HL-60/S4 (cell line): ENCODE measurements around the gene OR52E1.
"Not testable (repeated sequence)": the region's sequence is repeated elsewhere in the genome, so short reads cannot be mapped to it uniquely, and the experiment has no call there.

Source experiments
- in situ Hi-C: fragments of 300-500 bp; cut with MboI; formaldehyde crosslinking; loops from 2 replicates; pipeline ENCODE4 v1.14.3; 2022; ENCODE audit warnings: low sequenced_read_pairs

The OR52E1 gene

GRCh38 chr11:5069272-5069671 is at the start of gene OR52E1:
OR52E1 (plus strand) TSS chr11:5069572.
- in situ Hi-C loops = no loop called here

GRCh38 chr11:5021996-5022395 is 47.4 kb upstream of the OR52E1 start:
- in situ Hi-C loops = loop anchor here (25.0 kb wide), 1 partner anchor 835 kb away; no protein-coding TSS in a partner anchor

- in situ Hi-C loops = no loop called here
Measured at GRCh38 chr11:5036669-5037068, 32.7 kb upstream of the OR52E1 start.

GRCh38 chr11:5037926-5038325 is 31.4 kb upstream of the OR52E1 start:
- in situ Hi-C loops = no loop called here

- in situ Hi-C loops = no loop called here
Measured at GRCh38 chr11:5038341-5038740, 31.0 kb upstream of the OR52E1 start.

- in situ Hi-C loops = no loop called here
Measured at GRCh38 chr11:5040876-5041275, 28.5 kb upstream of the OR52E1 start.

GRCh38 chr11:5042091-5042490 is 27.3 kb upstream of the OR52E1 start:
- in situ Hi-C loops = no loop called here

GRCh38 chr11:5043380-5043779 is 26.0 kb upstream of the OR52E1 start:
- in situ Hi-C loops = no loop called here

GRCh38 chr11:5046226-5046625 is 23.1 kb upstream of the OR52E1 start, which contains the start of gene OR52J3:
OR52J3 (plus strand) TSS chr11:5046526; CDS start chr11:5046526, 0 bp downstream.
- in situ Hi-C loops = no loop called here

- in situ Hi-C loops = no loop called here
Measured at GRCh38 chr11:5046754-5047330, 22.5 kb upstream of the OR52E1 start.

- in situ Hi-C loops = not testable (repeated sequence)
Measured at GRCh38 chr11:5058679-5059078, 10.7 kb upstream of the OR52E1 start.

- in situ Hi-C loops = no loop called here
Measured at GRCh38 chr11:5059391-5059790, 10.0 kb upstream of the OR52E1 start, which contains the start of gene OR52E2. OR52E2 (minus strand) TSS chr11:5059627; CDS start chr11:5059627, 0 bp downstream.

GRCh38 chr11:5065027-5065426 is 4.3 kb upstream of the OR52E1 start:
- in situ Hi-C loops = no loop called here

- in situ Hi-C loops = no loop called here
Measured at GRCh38 chr11:5071799-5072198, 2.4 kb downstream of the OR52E1 start.

- in situ Hi-C loops = no loop called here
Measured at GRCh38 chr11:5081405-5081804, 12.0 kb downstream of the OR52E1 start.

GRCh38 chr11:5083602-5084001 is 14.2 kb downstream of the OR52E1 start:
- in situ Hi-C loops = no loop called here

- in situ Hi-C loops = no loop called here
Measured at GRCh38 chr11:5088556-5088955, 19.2 kb downstream of the OR52E1 start.

- in situ Hi-C loops = no loop called here
Measured at GRCh38 chr11:5090668-5091067, 21.3 kb downstream of the OR52E1 start.

- in situ Hi-C loops = no loop called here
Measured at GRCh38 chr11:5092821-5093585, 23.6 kb downstream of the OR52E1 start.

GRCh38 chr11:5096011-5096410 is 26.6 kb downstream of the OR52E1 start:
- in situ Hi-C loops = no loop called here

- in situ Hi-C loops = no loop called here
Measured at GRCh38 chr11:5102246-5102645, 32.9 kb downstream of the OR52E1 start.

GRCh38 chr11:5103066-5103465 is 33.7 kb downstream of the OR52E1 start:
- in situ Hi-C loops = no loop called here
